ENCODE data around the gene LRIG1.

Gene LRIG1

DNA sequence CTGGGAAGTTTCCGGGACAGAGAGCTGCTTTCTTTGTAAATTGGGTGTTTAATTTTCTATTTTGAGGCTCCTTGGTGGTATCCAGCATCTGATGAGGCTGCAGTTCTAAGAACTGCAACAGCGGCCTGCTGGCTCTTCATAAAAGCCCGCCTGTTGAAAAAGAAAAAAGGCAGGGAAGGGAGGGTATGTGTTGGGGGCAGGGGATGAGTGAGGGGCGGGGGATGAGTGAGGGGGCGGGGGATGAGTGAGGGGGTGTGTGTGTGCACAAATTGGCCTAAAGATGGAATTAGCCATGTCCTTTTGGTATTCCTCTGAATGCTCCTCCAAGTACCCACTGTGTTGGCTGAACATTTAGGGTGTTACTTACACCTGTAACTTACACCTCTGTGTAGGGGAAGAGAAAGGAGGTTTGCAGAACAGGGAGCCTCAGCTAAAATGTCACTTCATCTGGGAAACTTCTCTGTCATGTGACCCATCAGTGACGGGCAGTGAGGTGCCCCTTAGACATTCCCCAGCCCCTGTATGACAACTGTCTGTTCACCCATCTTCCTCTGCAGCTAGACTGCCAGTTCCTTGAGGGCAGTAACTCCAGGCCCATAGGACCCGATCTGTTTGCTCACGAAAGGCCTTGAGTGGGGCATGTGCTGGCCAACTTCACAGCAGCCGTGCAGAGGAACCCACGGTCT lies 57.6 kb downstream of the LRIG1 start:
- no peak for DNase-seq (ENCODE audit: low read depth in 1 of 2, low spot score in 1 of 2)

DNA sequence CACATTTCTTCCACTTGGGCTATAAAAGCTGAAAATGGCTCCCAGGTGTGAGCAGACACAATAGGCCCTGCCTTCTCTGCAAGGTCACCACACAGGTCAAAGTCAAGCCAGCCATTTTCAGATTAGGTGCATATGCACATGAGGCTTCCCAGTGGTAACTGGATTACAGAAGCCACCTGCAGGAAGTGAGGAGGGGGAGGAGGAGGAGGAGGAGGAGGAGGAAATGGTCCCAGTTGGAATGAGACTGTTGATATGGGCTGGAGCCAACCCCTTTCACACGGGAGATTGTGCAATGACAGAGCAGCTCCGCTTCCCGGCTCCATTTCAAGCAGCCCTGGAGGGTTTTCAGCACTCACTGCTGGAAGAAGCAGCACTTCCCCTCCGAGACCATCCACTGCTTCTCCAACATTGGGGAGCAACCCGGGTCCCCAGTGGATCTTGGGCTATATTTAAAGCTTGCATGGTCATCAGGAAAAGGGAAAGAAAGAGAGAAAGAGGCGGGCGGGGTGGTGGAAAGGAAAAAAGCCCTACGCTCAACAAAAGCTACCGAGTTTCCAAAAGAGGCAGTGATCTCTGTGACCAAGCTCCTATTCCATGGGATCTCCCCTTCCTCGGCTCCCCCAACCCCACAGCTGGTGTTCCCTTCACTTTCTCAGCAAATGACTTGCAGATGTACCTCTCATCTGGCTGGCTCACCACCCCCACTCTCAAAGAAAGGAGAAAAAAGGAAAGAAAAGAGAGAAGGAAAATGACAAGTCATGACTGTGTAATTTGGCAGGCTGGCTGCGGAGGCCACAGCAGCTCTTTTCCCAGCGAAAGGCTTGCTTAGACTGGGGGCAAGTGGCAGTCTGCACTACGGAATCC lies 58.3 kb downstream of the LRIG1 start:
- DNase-seq (ENCODE audit: low read depth in 1 of 2, low spot score in 1 of 2) = no peak

DNA sequence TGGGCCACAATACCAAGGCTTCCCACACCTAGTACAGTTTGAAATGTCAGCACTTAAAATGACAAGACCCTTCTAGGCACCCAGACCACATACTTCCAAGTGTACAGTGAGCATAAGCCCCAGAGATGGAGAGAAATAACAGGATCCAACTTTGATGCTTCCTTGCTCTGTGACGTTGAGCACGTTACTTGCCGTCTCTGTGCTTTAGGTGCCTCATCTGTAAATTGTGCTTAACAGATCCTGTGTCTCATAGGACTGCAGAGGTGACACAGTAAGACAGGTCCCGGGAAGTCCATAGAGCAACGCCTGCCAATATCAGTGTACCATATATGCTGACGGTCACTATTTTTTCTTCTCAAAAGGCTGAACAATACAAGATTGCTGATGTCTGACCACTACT lies 59.1 kb downstream of the LRIG1 start:
- DNase-seq (ENCODE audit: low read depth in 1 of 2, low spot score in 1 of 2) = no peak

DNA sequence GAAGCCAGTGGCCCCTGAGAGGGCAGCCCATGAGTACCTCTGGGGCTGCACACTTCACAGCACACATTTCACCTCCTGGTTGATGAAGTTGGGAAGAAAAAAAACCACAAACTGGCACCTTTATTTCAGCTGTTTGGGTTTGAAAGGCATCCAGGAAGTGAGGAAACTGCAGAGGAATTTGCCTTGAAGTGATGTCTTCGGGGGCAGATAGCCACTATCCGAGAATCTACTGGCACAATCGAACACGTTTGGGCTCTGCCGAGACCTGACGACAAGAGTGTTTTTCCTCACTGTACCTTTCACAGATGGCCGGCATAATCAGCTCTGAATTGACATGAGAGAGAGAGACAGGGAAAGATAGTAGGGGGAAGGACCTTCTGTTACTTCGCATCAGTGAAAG lies 59.7 kb downstream of the LRIG1 start:
- DNase-seq (ENCODE audit: low read depth in 1 of 2, low spot score in 1 of 2) = no peak

DNA sequence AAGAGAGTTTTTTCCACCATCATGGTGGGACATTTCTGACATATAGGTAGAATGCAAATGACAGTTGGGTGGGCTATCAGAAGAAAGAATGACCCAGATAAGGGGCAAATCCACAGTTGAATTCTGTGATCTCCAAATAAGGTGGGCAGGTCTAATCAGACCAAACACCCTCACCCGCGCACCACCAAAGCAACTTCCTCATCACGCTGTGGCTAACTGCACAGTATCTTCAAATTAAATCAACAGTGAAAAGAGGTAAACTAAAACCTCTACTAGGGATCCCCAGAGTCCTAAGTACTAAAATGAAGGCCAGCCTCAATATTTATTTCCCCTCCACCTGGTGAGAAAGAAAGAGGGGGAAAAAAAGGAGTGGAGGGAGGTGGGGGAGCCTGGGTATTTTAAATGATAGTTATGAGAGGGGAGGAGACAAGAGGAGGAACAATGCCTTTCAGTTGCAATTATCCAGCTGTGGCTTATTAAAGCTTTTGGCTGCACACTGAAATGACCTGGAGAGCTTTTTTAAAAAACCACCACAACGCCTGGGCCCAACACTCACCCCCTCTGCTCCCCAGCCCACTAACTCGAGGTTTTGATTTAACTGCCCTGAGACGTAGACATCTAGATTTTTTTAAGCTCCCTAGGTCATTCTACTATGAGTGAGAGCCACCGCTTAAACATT lies 61.0 kb downstream of the LRIG1 start:
- DNase-seq (ENCODE audit: low read depth in 1 of 2, low spot score in 1 of 2) = no peak

DNA sequence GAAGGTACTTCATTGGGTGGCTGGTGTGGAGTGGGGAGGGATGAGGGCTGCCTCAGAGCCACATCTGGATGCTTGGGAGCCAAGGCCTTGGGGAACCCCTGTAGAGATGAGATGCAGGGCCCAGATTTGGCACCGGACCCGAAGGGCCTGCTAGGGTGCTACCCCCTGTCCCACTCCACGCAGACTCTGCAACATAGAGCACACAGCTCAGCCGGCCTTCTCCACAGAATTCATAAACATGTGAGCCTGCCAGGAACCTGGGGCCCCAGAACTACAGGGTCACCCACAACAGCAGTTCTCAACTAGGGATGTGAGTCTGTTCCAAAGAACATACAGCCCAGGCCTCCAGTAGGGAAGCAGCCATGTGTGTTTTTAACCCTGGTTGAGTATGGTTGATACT lies 62.8 kb downstream of the LRIG1 start:
- no peak for DNase-seq (ENCODE audit: low read depth in 1 of 2, low spot score in 1 of 2)

DNA sequence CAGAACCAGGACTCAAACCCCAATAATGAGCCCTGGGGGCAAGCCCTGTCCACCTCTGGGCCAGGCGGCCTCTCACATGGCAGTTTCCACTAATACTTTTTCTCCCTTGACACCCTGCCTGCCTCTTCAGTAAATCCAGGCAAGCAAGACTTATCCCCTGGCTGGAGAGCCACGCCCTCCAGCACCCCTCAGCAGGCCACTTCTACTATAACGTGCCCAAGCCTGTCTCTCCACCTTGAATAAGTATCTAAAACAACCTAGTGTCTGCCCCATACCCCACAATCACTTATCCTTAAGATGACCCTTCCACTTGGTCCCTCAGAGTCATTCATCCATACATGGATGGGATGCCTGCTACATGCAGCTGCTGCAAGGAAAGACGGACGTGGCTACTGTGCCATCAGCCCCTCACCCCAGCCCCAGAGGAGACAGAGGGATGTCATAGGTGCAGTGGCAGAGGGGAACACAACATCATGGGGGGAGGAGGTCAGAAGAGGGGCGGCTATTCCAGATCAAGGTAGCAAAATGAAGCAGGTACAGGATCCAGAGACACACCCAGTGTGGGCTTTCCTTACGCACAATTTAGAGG lies 63.4 kb downstream of the LRIG1 start:
- no peak for DNase-seq (ENCODE audit: low read depth in 1 of 2, low spot score in 1 of 2)

DNA sequence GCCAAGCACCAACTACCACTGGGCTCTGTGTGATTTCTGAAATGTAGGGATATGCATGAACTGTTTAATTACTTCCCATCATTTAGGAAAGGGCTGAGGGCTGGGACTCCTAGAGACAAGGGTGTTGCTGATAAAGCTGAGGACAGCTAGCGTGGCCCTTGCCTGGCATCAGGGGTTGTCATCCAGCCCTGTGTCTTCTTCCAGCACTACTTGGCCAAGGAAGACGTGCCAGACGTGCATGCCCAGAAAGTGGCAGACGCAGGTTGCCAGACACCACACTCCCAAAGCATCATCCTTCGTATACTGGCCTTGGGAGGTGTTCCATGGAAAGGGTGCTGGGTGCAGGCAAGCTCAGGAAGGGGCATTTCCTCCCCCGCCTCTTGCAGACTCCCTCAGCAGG lies 64.8 kb downstream of the LRIG1 start:
- no peak for DNase-seq (ENCODE audit: low read depth in 1 of 2, low spot score in 1 of 2)

DNA sequence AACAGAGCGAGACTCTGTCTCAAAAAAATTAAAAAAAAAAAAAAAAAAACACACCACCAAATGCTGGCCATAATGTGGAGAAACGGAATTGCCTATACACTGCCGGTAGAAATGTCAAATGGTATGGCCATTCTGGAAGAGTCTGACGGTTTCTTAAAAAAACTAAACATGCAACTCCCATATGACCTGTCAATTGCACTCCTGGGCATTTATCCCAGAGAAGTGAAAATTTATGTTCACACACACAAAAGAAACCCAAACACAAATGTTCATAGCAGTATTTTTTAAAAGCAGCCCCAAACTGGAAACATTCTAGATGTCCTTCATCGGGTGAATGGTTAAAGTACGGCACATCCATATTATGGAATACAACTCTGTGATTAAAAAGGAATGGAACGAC lies 66.1 kb downstream of the LRIG1 start:
- no peak for DNase-seq (ENCODE audit: low read depth in 1 of 2, low spot score in 1 of 2)

DNA sequence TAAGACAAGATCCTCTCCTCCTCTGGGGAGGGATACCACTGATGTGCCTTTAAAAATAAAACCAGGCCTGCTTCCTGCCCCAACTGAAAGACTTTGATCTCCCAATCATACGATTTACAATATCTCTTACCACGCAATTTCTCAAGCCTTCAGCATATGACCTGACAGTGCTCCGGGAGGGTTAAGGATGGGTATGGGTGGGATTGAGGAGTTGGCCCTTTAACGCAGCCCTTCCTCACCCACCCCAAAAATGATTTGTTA lies 67.4 kb downstream of the LRIG1 start:
- DNase-seq (ENCODE audit: low read depth in 1 of 2, low spot score in 1 of 2) = no peak

DNA sequence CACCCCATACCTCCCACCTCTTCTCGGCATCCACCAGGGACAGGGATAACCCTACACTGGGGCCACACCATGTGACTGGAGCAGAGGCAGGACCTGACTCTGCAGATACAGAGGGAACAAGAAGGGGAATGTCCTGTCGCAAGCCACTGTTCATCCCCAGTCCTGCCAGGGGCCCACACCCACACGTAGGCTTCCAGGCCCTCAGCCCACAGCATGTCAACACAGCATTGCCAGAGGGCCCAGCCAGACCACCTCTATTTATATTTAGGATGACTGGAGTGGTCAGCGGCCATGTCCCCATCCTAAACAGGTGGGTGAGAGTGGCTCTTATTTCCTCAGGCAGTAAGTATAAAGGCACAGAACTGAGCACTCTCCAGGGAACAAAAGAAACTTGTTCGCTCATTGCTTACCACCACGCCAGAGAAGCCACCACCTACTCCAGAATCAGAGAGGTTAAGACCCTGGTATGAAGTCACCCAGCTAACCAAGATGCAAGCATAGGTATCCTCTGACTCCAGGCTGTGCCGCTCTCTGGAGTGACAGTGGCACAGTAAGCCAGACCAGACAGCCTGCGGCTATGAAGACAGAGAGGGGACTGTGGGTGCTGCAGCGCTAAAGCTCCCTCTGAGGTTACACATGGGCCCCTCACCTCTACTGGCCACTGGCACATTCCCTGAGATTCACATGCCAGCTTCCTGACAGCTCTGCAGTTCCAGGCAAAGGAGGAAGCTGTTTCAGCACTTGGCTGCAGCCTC lies 67.9 kb downstream of the LRIG1 start:
- no peak for DNase-seq (ENCODE audit: low read depth in 1 of 2, low spot score in 1 of 2)

DNA sequence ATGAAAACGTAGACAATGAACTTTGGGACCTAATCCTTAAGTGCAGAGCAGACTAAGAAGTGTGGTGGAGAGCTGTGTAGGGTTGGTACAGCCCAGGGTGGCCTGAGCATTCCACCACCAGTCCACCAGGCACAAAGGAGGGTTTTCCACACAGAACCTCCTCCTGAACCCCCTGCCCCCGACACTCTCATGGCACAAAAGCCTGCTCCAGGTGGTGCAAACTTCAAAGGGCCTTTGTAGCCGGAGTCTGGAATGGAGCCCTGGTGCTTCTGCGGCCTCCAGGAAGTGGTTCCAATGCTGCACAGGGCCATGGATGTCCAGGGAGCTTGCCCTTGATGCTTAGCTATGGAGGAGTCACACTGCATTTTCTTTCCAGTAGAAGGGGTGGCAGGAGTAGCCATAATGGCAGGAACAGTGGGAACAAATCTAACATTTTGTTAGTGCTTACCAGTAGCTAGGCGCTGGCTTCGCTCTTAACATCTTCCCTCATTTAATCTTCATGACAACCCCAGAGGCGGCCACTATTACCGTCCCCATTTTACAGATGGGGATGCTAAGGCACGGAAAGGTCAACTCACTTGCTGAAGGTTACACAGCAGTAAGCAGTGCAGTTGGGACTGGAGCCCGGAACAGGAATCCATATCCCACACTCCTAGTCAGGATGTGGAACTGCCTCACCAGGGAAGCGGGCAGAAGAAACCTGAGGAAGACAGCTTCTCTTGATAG lies 68.6 kb downstream of the LRIG1 start:
- no peak for DNase-seq (ENCODE audit: low read depth in 1 of 2, low spot score in 1 of 2)

DNA sequence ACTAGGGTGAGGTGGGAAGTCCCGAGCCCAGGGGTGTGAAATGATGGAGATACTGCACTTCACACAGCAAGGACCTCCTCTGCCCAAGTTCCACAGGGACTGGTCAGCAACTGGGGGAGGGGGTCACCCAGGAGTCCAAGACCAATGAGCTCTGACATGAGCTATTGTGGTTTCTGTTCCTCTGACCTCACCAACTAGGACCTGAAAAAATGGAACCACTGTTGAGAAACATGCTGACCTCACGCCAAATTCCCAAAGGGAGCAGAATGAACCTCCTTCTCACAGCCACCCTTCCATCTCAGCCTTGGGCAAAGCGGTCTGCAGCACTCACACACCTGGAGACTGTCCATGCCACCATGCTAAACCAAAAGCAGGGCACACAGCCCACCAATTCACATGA lies 69.3 kb downstream of the LRIG1 start:
- no peak for DNase-seq (ENCODE audit: low read depth in 1 of 2, low spot score in 1 of 2)

DNA sequence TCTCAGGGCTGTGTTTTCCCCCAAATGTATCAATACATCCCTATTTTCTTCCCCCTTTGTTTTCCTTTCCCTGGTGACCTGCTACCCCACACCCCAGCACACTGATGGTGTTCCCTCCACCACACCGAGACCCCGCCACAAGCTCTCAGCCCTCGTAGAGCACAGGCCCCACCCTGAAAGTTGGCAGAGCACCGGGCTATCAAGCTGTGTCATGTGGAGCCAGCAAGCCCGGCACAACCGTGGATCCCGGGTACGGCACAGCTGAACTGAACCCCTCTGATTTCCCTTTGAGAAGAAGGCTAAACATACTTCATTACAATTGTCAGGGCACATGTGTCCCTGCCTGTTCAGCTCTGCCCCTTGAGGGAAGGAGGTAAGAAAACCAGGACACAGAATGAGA lies 69.9 kb downstream of the LRIG1 start:
- no peak for DNase-seq (ENCODE audit: low read depth in 1 of 2, low spot score in 1 of 2)

DNA sequence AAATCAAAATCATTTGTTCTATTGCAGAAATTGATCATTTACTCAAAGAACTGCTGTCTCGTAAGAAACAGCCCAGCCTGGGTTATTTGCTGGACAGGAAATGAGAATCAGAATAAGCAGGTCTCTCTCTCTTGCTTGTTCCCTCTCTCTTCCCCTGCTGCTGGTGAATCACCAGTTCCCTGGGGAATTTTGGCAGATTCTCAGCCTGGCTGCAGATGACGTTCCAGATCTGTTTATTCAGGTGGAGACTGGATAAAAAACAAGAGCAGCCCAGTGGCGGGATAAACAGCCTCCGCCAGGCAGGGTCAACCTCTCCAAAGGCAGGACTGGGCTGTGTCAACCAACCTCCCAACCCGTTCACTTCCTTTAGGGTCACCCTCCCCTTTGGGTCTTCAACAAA lies 72.1 kb downstream of the LRIG1 start:
- DNase-seq (ENCODE audit: low read depth in 1 of 2, low spot score in 1 of 2) = no peak

DNA sequence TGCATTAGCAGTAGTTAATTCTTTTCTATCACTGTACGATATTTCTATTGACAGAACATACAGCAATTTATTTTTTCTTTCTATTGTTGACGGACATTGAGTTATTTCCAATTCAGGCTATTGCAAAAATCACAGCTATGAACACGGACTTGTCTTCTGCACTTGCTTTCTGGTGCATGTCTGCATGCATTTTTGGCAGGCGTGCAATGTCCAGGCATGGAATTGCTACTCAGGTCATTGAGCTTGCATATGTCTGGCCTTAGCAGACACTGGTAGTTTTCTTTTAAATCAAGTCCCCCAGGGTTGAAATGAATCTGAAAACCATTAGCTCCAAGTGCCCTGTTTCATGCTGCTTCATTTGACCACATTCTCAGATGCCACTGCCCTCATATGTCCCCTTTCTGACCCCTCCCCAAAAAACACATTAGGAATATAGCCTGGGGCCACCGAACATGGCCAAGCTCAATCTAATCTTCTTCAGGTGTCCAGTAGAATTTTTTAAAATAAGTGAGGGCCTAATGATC lies 72.8 kb downstream of the LRIG1 start:
- no peak for DNase-seq (ENCODE audit: low read depth in 1 of 2, low spot score in 1 of 2)

DNA sequence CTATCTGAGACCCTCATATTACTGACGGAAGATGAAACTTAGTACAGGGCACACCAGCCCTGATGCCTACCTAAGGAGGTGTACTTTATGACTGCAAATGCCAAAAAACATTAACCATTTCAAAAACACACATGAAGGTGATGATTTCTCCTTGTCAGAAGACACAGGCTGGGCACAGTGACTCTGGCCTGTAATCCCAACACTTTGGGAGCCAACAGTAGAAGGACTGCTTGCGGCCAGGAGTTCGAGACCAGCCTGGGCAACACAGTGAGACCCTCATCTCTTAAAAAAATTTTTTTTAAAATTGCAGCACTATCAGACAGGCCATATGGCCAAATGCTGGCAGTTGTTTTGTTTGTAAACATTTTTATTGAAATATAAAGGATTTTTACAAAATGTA lies 73.5 kb downstream of the LRIG1 start:
- no peak for DNase-seq (ENCODE audit: low read depth in 1 of 2, low spot score in 1 of 2)

DNA sequence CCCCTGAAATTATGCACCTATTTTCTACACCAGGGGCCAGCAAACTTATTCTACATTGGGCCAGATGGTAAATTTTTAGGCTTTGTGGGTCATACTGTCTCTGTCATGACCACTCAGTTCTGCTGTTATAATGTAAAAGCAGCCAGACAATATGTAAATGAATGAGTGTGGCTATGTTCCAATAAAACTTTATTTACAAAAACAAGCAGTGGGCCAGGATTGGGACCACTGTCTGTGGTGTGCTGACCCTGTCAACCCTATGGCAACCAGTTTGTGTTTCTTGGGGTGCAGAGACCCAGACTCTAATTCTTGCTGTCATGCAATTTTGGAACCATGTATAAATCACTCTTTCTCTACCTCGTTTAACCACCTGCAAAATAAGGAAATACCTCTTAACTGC lies 74.7 kb downstream of the LRIG1 start:
- DNase-seq (ENCODE audit: low read depth in 1 of 2, low spot score in 1 of 2) = no peak

DNA sequence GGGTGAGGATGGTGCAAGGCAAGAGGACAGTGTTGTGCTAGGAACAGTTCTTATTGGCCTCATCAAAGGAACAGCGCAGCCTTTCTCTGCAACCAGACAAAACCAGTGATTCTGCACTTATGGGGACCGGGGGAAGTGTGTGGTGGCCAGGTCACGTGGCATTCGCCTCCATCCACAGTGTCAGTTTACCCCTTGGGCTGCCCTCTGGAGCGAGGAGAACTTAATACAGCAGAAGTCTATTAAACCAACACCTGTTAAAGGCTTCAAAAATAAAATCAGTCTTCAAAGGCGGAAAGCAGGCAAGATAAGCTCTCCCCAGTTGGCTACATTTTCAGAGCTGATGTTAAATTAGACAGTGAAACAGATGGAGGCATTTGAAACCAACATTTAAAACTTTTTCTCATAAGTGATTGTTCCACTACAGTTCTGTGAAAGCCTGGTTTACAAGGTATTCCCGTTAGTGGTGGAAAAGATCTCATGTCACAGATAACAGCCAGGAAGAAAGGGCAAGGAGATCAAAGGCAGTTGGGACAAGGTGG lies 75.2 kb downstream of the LRIG1 start:
- DNase-seq (ENCODE audit: low read depth in 1 of 2, low spot score in 1 of 2) = no peak

DNA sequence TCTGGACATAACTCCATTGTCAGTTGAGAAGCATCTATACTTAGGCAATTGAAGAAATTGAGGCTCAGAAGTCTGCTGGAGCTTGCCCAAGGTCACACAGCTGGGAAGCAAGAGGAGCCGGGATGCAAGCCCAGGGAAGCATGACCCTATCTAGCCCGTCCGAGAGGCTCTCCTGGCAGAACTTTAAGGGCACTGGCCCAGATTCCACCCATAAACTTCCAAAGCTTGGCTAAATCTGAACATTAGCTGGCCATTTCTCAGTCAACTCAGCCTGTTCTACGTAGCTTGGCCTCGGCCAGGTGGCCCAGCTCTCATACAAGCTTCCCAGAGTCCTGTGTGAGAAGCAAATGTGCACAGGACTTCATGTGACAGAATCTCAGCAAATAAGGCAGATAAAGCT lies 75.8 kb downstream of the LRIG1 start:
- no peak for DNase-seq (ENCODE audit: low read depth in 1 of 2, low spot score in 1 of 2)

All from stimulated activated CD4-positive, alpha-beta T cell treated with anti-CD3 and anti-CD28 coated beads, Interleukin-15, amount 100 ng/mL, for 1 hour (primary cell).